A673 (cell line): ENCODE results near the gene PRKAA1. TPM values are rescaled to one million over a fixed set of nuclear protein-coding genes. Genes with fewer than 3 reads are reported as not detected.
"Not testable (repeated sequence)": the region's sequence is repeated elsewhere in the genome, so short reads cannot be mapped to it uniquely, and the experiment has no call there.

Experiments
- BruUV-seq: library from RNA; stranded (reverse); fragments of 400-500 nt; replicated peaks from 2 replicates; lab custom pipeline; 2021; lab: Mats Ljungman, UMichigan
- CTCF ChIA-PET: fragments of 300-600 bp; sonication (Branson Sonifier 250); formaldehyde crosslinking; loops from one replicate; lab custom pipeline; 2022; ENCODE audit warnings: antibody characterized with exemption; lab: Charles Lee
- POLR2A ChIA-PET: fragments of 300-600 bp; sonication (Branson Sonifier 250); formaldehyde crosslinking; loops from one replicate; lab custom pipeline; 2022; ENCODE audit warnings: antibody characterized with exemption; ENCODE audit not compliant: low non-redundant PET; lab: Charles Lee
- DNase-seq: peaks from one replicate; pipeline ENCODE4 v3.0.0-alpha.2; 2015; ENCODE audit warnings: low spot score
- H3K27ac ChIP-seq: fragments of 200-600 bp; sonication (generic); 2 replicates; pipeline ENCODE4 v1.5.1; 2016; ENCODE audit warnings: mixed run types, low read depth, mild to moderate bottlenecking, mixed read lengths, antibody characterized with exemption, low read length; ENCODE audit not compliant: poor library complexity, severe bottlenecking
- H3K27me3 ChIP-seq: fragments of 200-600 bp; sonication (generic); replicated peaks from 2 replicates; pipeline ENCODE4 v1.6.1; 2017; ENCODE audit warnings: mixed run types, low read depth, mild to moderate bottlenecking, mixed read lengths, antibody characterized with exemption, low read length; ENCODE audit not compliant: insufficient read depth, poor library complexity
- H3K36me3 ChIP-seq: fragments of 200-600 bp; sonication (generic); 2 replicates; pipeline ENCODE4 v1.6.1; 2016; ENCODE audit warnings: mixed run types, mild to moderate bottlenecking, mixed read lengths, antibody characterized with exemption, low read length; ENCODE audit not compliant: insufficient read depth, poor library complexity, severe bottlenecking
- H3K4me1 ChIP-seq: fragments of 200-600 bp; sonication (generic); 2 replicates; pipeline ENCODE4 v1.6.1; 2017; ENCODE audit warnings: mixed run types, mild to moderate bottlenecking, mixed read lengths, antibody characterized with exemption, low read length; ENCODE audit not compliant: insufficient read depth, poor library complexity, severe bottlenecking
- H3K4me3 ChIP-seq: fragments of 200-600 bp; sonication (generic); 2 replicates; pipeline ENCODE4 v1.5.1; 2016; ENCODE audit warnings: low read depth, mixed run types, mild to moderate bottlenecking, mixed read lengths, low read length; ENCODE audit not compliant: poor library complexity, severe bottlenecking
- H3K9me3 ChIP-seq: fragments of 200-600 bp; sonication (generic); 2 replicates; pipeline ENCODE4 v1.6.1; 2016; ENCODE audit warnings: mixed run types, low read depth, mild to moderate bottlenecking, mixed read lengths, antibody characterized with exemption, low read length; ENCODE audit not compliant: poor library complexity, severe bottlenecking
- EZH2 ChIP-seq: fragments of 200-600 bp; sonication (generic); IDR thresholded peaks from 2 replicates; pipeline ENCODE4 v1.6.1; 2017; ENCODE audit warnings: borderline replicate concordance, low read depth, mild to moderate bottlenecking, mixed read lengths, antibody characterized with exemption, low read length; ENCODE audit not compliant: poor library complexity, severe bottlenecking
- intact Hi-C: fragments of 100-400 bp; cut with micrococcal nuclease; formaldehyde crosslinking; loops from one replicate; pipeline ENCODE4 v1.10.0; 2022; ENCODE audit not compliant: unreplicated experiment
- total RNA-seq: library from RNA; stranded (reverse); gene quantifications from 2 replicates; pipeline ENCODE4 v1.2.3, GENCODE V29; 2021
- TF ChIP-seq, protein P1 (sequence below): fragments of 300-800, 200-600 bp; sonication (generic); conservative IDR thresholded peaks from 2 replicates; pipeline ENCODE4 v1.5.1; 2017; ENCODE audit warnings: low read depth, mild to moderate bottlenecking, antibody characterized with exemption, low read length, moderate library complexity, mixed read lengths

Gene PRKAA1
- total RNA-seq, 1 experiment from 2014 or later, result 114 TPM

DNA sequence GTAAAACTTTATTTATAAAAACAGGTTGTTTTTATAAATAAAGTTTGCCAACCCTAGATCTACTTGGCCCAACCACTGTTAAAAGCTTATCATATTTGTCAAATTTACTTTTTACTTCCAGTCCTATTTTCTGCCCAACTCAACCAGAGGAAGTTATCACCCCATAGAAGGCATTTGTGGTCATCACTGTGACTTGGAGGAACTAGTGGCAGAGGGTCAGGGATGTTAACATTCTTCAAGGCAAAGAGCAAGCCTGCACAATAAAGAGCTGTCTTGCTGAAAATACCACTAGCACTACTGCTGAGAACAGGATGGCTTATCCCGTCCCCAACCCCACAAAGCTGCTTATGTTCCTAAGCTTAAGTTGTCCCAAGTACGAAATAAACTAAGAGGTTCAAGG, 64.7 kb downstream of the PRKAA1 start:
- Histone ChIP-seq H3K9me3 (no peaks in the 10 kb centered on the region), H3K27ac (no peak overlapping the region), H3K4me3 (no peak overlapping the region), H3K36me3 (no peaks in the 10 kb centered on the region), H3K27me3 (no peaks in the 10 kb centered on the region), H3K4me1 (no peaks in the 10 kb centered on the region)
- ChIA-PET CTCF (no interaction called here), POLR2A (no interaction called here)
- intact Hi-C loops, result no loop called here
- no TSS peak for BruUV-seq
- TF ChIP-seq, protein P1, sequence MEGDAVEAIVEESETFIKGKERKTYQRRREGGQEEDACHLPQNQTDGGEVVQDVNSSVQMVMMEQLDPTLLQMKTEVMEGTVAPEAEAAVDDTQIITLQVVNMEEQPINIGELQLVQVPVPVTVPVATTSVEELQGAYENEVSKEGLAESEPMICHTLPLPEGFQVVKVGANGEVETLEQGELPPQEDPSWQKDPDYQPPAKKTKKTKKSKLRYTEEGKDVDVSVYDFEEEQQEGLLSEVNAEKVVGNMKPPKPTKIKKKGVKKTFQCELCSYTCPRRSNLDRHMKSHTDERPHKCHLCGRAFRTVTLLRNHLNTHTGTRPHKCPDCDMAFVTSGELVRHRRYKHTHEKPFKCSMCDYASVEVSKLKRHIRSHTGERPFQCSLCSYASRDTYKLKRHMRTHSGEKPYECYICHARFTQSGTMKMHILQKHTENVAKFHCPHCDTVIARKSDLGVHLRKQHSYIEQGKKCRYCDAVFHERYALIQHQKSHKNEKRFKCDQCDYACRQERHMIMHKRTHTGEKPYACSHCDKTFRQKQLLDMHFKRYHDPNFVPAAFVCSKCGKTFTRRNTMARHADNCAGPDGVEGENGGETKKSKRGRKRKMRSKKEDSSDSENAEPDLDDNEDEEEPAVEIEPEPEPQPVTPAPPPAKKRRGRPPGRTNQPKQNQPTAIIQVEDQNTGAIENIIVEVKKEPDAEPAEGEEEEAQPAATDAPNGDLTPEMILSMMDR, result no peak
- no peak for TF ChIP-seq EZH2
- no peak for DNase-seq

DNA sequence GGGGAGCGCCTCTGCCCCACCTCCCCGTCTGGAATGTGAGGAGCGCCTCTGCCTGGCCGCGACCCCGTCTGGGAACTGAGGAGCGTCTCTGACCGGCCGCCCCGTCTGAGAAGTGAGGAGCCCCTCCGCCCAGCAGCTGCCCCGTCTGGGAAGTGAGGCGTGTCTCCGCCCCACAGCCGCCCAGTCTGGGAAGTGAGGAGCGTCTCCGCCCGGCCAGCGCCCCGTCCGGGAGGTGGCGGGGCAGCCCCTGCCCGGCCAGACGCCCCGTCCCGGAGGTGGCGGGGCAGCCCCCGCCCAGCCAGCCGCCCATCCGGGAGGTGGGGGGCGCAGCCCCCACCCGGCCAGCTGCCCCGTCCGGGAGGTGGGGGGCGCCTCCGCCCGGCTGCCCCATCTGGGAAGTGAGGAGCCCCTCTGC, 75.7 kb downstream of the PRKAA1 start:
- H3K9me3 ChIP-seq, BruUV-seq, H3K4me3 ChIP-seq, intact Hi-C loops, H3K36me3 ChIP-seq, DNase-seq, H3K27ac ChIP-seq, POLR2A ChIA-PET, H3K4me1 ChIP-seq, CTCF ChIA-PET, H3K27me3 ChIP-seq: not testable (repeated sequence)

DNA sequence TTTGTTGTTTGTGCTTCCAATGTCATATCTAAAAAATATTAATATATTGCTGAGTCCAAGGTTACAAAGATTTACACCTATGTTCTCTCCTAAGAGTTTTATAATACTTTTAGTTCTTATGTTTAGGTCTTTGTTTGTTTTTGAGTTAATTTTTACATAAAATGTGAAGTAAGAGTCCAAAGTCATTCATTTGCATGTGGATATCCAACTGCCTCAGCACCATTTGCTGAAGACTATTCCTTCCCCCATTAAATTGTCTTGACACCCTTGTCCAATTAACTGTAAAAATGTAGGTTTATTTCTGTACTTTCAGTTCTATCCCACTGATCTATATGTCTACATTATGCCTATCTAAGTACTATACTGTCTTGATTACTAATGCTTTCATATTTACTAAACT, 78.1 kb downstream of the PRKAA1 start:
- intact Hi-C loops, result no loop called here
- no peaks in the 10 kb centered on the region for H3K36me3 ChIP-seq
- no peak overlapping the region for H3K4me3 ChIP-seq
- POLR2A ChIA-PET, result no interaction called here
- H3K9me3 ChIP-seq, result no peaks in the 10 kb centered on the region
- CTCF ChIA-PET, result no interaction called here
- no peak overlapping the region for H3K27ac ChIP-seq
- H3K27me3 ChIP-seq, result no peaks in the 10 kb centered on the region
- TF ChIP-seq, protein P1, result no peak
- no peak for TF ChIP-seq EZH2
- H3K4me1 ChIP-seq, result no peaks in the 10 kb centered on the region
- no TSS peak for BruUV-seq
- DNase-seq, result no peak

DNA sequence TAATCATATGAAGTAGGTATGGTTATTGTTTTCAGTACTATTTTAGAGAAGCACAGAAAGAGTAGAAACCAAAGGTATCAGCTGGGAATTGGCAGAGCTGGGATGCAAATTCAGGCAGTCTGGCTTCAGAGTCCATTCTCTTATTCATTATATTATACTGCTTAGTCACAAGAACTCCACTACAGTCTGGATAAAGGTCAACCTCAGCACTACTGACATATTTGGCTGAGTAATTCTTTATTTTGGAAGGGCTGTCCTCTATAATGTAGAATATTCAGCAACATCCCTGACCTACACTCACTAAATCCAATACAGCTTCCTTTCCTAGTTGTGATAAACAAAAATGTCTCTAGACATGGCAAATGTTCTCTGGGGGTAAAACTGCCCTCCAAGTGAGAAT, 80.9 kb downstream of the PRKAA1 start:
- Histone ChIP-seq H3K4me1 (no peaks in the 10 kb centered on the region), H3K4me3 (no peak overlapping the region), H3K27ac (no peak overlapping the region), H3K9me3 (no peaks in the 10 kb centered on the region), H3K27me3 (no peaks in the 10 kb centered on the region), H3K36me3 (no peaks in the 10 kb centered on the region)
- intact Hi-C loops, result no loop called here
- CTCF ChIA-PET, result no interaction called here
- no peak for DNase-seq
- POLR2A ChIA-PET, result no interaction called here
- BruUV-seq, result no TSS peak
- TF ChIP-seq, protein P1, result no peak
- TF ChIP-seq EZH2, result no peak
